OCI-LY1 (cell line): Measurements from ENCODE around the gene SLC13A2.

Source experiments
- H2AFZ ChIP-seq: fragments of 200-600 bp; sonication (generic), shearing (Covaris generic); 2 replicates; pipeline ENCODE4 v1.6.0; 2014; ENCODE audit warnings: antibody characterized with exemption, mild to moderate bottlenecking, low read length
- H3F3A ChIP-seq: fragments of 200-600 bp; sonication (generic), shearing (Covaris generic); 2 replicates; pipeline ENCODE4 v1.6.0; 2014; ENCODE audit warnings: mild to moderate bottlenecking, antibody characterized with exemption, low read length, moderate library complexity; ENCODE audit not compliant: insufficient read depth
- H3K27ac ChIP-seq: fragments of 200-600 bp; sonication (generic); 2 replicates; pipeline ENCODE4 v1.5.1; 2014; ENCODE audit warnings: low read length, mixed run types, mild to moderate bottlenecking, low read depth; ENCODE audit not compliant: poor library complexity, severe bottlenecking
- H3K27me3 ChIP-seq: fragments of 200-600 bp; sonication (generic); 2 replicates; pipeline ENCODE4 v1.6.0; 2014; ENCODE audit warnings: antibody characterized with exemption, mild to moderate bottlenecking, low read length, moderate library complexity; ENCODE audit not compliant: insufficient read depth
- H3K36me3 ChIP-seq: fragments of 200-600 bp; sonication (generic); 2 replicates; pipeline ENCODE4 v1.6.1; 2014; ENCODE audit warnings: mild to moderate bottlenecking, antibody characterized with exemption, low read length, moderate library complexity, mixed read lengths; ENCODE audit not compliant: insufficient read depth
- H3K4me1 ChIP-seq: fragments of 200-600 bp; sonication (generic); 2 replicates; pipeline ENCODE4 v1.5.1; 2014; ENCODE audit warnings: mild to moderate bottlenecking, low read length, moderate library complexity; ENCODE audit not compliant: insufficient read depth, severe bottlenecking
- H3K4me2 ChIP-seq: fragments of 200-600 bp; sonication (generic), shearing (Covaris generic); 2 replicates; pipeline ENCODE4 v1.6.1; 2014; ENCODE audit warnings: low read length
- H3K4me3 ChIP-seq: fragments of 200-600 bp; sonication (generic); 2 replicates; pipeline ENCODE4 v1.5.1; 2014; ENCODE audit warnings: low read length, low read depth, mild to moderate bottlenecking, mixed read lengths; ENCODE audit not compliant: poor library complexity, severe bottlenecking
- H3K79me2 ChIP-seq: fragments of 200-600 bp; shearing (Covaris generic); 2 replicates; pipeline ENCODE4 v1.6.1; 2016; ENCODE audit warnings: mixed run types, low read length, mixed read lengths; ENCODE audit not compliant: insufficient read depth
- H3K9ac ChIP-seq: fragments of 200-600 bp; sonication (generic), shearing (Covaris generic); 2 replicates; pipeline ENCODE4 v1.6.1; 2014; ENCODE audit warnings: mild to moderate bottlenecking, low read length, mixed read lengths
- H3K9me2 ChIP-seq: fragments of 200-600 bp; sonication (generic), shearing (Covaris generic); 2 replicates; pipeline ENCODE4 v1.6.1; 2014; ENCODE audit warnings: low read depth, mild to moderate bottlenecking, low read length, mixed read lengths
- H3K9me3 ChIP-seq: fragments of 200-600 bp; shearing (Covaris generic); 2 replicates; pipeline ENCODE4 v1.6.1; 2014; ENCODE audit warnings: low read length, mixed read lengths
- H4K20me1 ChIP-seq: fragments of 200-600 bp; sonication (generic), shearing (Covaris generic); 2 replicates; pipeline ENCODE4 v1.6.0; 2016; ENCODE audit warnings: mild to moderate bottlenecking, low read length; ENCODE audit not compliant: insufficient read depth
- CTCF ChIP-seq: fragments of 200-600 bp; sonication (generic), shearing (Covaris generic); IDR thresholded peaks from 2 replicates; pipeline ENCODE4 v1.5.1; 2017; ENCODE audit warnings: mild to moderate bottlenecking, antibody characterized with exemption, low read length, moderate library complexity, mixed read lengths
- EZH2 ChIP-seq: fragments of 200-600 bp; sonication (generic), shearing (Covaris generic); IDR thresholded peaks from 2 replicates; pipeline ENCODE4 v1.8.0; 2017; ENCODE audit warnings: borderline replicate concordance, mixed run types, mild to moderate bottlenecking, antibody characterized with exemption, low read length, moderate library complexity, mixed read lengths

Gene SLC13A2

GRCh38 chr17:28493460-28493859 lies 20.0 kb downstream of the SLC13A2 start:
- H3K9me3 ChIP-seq = no peaks in the 10 kb centered on the region
- H3K79me2 ChIP-seq = no peaks in the 10 kb centered on the region
- H3K4me1 ChIP-seq = no peaks in the 10 kb centered on the region
- H3K36me3 ChIP-seq = no peaks in the 10 kb centered on the region
- H3F3A ChIP-seq = no peaks in the 10 kb centered on the region
- no peak overlapping the region for H3K4me3 ChIP-seq
- no peak overlapping the region for H2AFZ ChIP-seq
- H4K20me1 ChIP-seq = no peaks in the 10 kb centered on the region
- no peak overlapping the region for H3K4me2 ChIP-seq
- H3K27ac ChIP-seq = no peak overlapping the region
- H3K9me2 ChIP-seq = no peaks in the 10 kb centered on the region
- TF ChIP-seq CTCF = no peak
- TF ChIP-seq EZH2 = no peak
- peaks cover 4% of the 10 kb centered on the region for H3K27me3 ChIP-seq
- no peak overlapping the region for H3K9ac ChIP-seq

DNA sequence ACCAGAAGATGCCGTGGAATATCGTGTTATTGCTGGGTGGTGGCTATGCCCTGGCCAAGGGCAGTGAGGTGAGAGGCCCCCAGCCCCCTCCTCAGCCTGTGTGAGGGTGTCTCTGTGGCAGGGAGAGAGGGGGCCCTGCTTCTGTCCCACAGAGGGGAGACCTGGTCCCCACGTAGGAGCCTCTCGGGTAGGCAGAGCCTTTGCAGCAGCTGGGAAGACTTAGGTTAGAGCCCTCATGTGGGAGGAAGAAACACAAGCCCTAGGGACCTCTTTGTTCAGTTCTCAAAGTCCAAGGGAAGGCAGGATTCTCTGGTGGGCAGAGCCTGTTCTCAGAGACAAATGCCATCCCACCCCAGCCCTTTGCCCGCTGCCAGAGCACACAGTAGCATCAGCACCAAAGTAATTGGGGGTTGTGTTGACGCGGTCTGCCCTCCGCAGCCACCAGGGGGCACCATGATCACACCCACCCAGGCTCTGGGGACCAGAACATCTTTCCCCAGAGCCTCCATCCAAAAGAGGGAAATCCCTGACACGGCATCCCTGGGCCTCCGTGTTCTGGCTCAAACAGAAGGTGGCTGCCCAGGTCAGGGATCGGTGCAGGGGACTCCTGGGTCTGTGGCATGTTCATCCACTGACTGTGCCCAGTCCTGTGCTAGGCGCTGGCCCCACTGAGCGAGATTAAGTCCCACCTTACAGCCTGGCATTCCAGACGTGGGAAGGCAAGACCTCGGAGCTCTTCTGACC lies 21.2 kb downstream of the SLC13A2 start:
- Histone ChIP-seq H3K9me3 (no peaks in the 10 kb centered on the region), H3K27me3 (peaks cover 4% of the 10 kb centered on the region), H4K20me1 (no peaks in the 10 kb centered on the region), H2AFZ (no peak overlapping the region), H3K4me1 (no peaks in the 10 kb centered on the region), H3K27ac (no peak overlapping the region), H3K36me3 (no peaks in the 10 kb centered on the region), H3K4me3 (no peak overlapping the region), H3K4me2 (no peak overlapping the region), H3K9ac (no peak overlapping the region), H3K79me2 (no peaks in the 10 kb centered on the region), H3F3A (no peaks in the 10 kb centered on the region), H3K9me2 (no peaks in the 10 kb centered on the region)
- TF ChIP-seq CTCF (peak; percentile 89), EZH2 (no peak)

GRCh38 chr17:28495635-28496034 lies 22.2 kb downstream of the SLC13A2 start:
- Histone ChIP-seq H3K79me2 (no peaks in the 10 kb centered on the region), H3K9ac (no peak overlapping the region), H3K27ac (no peak overlapping the region), H3K4me3 (no peak overlapping the region), H3K36me3 (no peaks in the 10 kb centered on the region), H3K27me3 (peaks cover 4% of the 10 kb centered on the region), H2AFZ (no peak overlapping the region), H3K4me2 (no peak overlapping the region), H3K4me1 (no peaks in the 10 kb centered on the region), H4K20me1 (no peaks in the 10 kb centered on the region), H3F3A (no peaks in the 10 kb centered on the region), H3K9me2 (no peaks in the 10 kb centered on the region), H3K9me3 (no peaks in the 10 kb centered on the region)
- TF ChIP-seq EZH2 (no peak), CTCF (no peak)
